HepG2 (cell line): ENCODE measurements around the gene GPR68. TPM values are rescaled to one million over a fixed set of nuclear protein-coding genes. Genes with fewer than 3 reads are reported as not detected.

ENCODE experiments used
- ATAC-seq: fragments of 200-7000 bp; cut with Tn5 transposase; 3 replicates; pipeline ENCODE4 v1.9.1; 2020; ENCODE audit warnings: mild to moderate bottlenecking, moderate library complexity
- BruUV-seq: library from RNA; stranded (reverse); fragments of 400-500 nt; replicated peaks from 2 replicates; lab custom pipeline; 2021; lab: Mats Ljungman, UMichigan
- CTCF ChIA-PET: fragments of 300-600 bp; formaldehyde crosslinking; extraction: SDS; loops from one replicate; lab custom pipeline; 2021; ENCODE audit warnings: low total read pairs, inconsistent platforms, low intra/inter-chr PET ratio; lab: Yijun Ruan, JAX
- POLR2A ChIA-PET: fragments of 350-600 bp; sonication (Branson Sonifier 250); formaldehyde crosslinking; loops from one replicate; lab custom pipeline; 2020; ENCODE audit warnings: antibody characterized with exemption, inconsistent platforms; lab: Yijun Ruan, JAX
- DNase-seq: peaks from one replicate; pipeline ENCODE4 v3.0.0-alpha.2; 2015; ENCODE audit warnings: low spot score
- FAIRE-seq: peaks from 3 replicates; lab custom pipeline; 2011; peaks lifted over from hg19 to GRCh38; lab: Jason Lieb, UNC
- H2AFZ ChIP-seq: one replicate; pipeline ENCODE4 v1.6.1; 2011; ENCODE audit warnings: low read length, inconsistent platforms
- H3K27ac ChIP-seq: fragments of 300-600 bp; 3 replicates; pipeline ENCODE4 v1.8.0; 2011; ENCODE audit warnings: mixed run types, mild to moderate bottlenecking, mixed read lengths, low read length, inconsistent platforms; ENCODE audit not compliant: insufficient read depth; ENCODE audit errors: extremely low read length
- H3K27me3 ChIP-seq, 2 experiments: fragments of 200-600 bp in 1 of 2; 2 replicates in 1 of 2; 3 replicates in 1 of 2; pipeline versions ENCODE4 v1.6.0 to v1.8.0; 2011; ENCODE audit warnings: low read length in 2 of 2, mild to moderate bottlenecking in 2 of 2, moderate library complexity in 2 of 2, inconsistent platforms in 1 of 2; ENCODE audit not compliant: insufficient read depth in 2 of 2, control insufficient read depth in 1 of 2
- H3K36me3 ChIP-seq, 2 experiments: fragments of 200-600 bp in 1 of 2; replicated peaks in 1 of 2; 2 replicates in 1 of 2; 3 replicates in 1 of 2; pipeline versions ENCODE4 v1.5.1 to v1.8.0; 2011; ENCODE audit warnings: low read length in 2 of 2, inconsistent platforms in 1 of 2; ENCODE audit not compliant: insufficient read depth in 2 of 2, control insufficient read depth in 1 of 2
- H3K4me1 ChIP-seq: 2 replicates; pipeline ENCODE4 v1.5.1; 2012; ENCODE audit warnings: low read length, inconsistent platforms; ENCODE audit not compliant: insufficient read depth
- H3K4me2 ChIP-seq: 2 replicates; pipeline ENCODE4 v1.6.0; 2011; ENCODE audit warnings: low read depth, low read length, inconsistent platforms
- H3K4me3 ChIP-seq, 3 experiments: fragments of 200-600 bp in 1 of 3; sonication (generic), shearing (Covaris generic) in 1 of 3; replicated peaks in 1 of 3; 2 replicates each; pipeline ENCODE4 v1.5.1; 2011 to 2016; ENCODE audit warnings: low read length in 3 of 3, inconsistent platforms in 2 of 3, low read depth in 2 of 3, mild to moderate bottlenecking in 2 of 3, control low read depth in 1 of 3, mixed read lengths in 1 of 3; ENCODE audit not compliant: insufficient read depth in 1 of 3
- H3K79me2 ChIP-seq: one replicate; pipeline ENCODE4 v1.6.1; 2011; ENCODE audit warnings: low read length, inconsistent platforms; ENCODE audit not compliant: insufficient read depth
- H3K9ac ChIP-seq: 2 replicates; pipeline ENCODE4 v1.6.0; 2011; ENCODE audit warnings: mild to moderate bottlenecking, low read depth, low read length, inconsistent platforms; ENCODE audit not compliant: insufficient read depth
- H3K9me3 ChIP-seq: 2 replicates; pipeline ENCODE4 v1.5.1; 2012; ENCODE audit warnings: mild to moderate bottlenecking, low read length
- H4K20me1 ChIP-seq: 2 replicates; pipeline ENCODE4 v1.6.0; 2011; ENCODE audit warnings: inconsistent platforms, mild to moderate bottlenecking, low read length, moderate library complexity; ENCODE audit not compliant: insufficient read depth
- CBX2 ChIP-seq, 2 experiments: fragments of 200-600 bp in 1 of 2; sonication (generic); formaldehyde crosslinking in 1 of 2; IDR thresholded peaks; 2 replicates each; pipeline versions ENCODE4 v1.7.0 to v1.8.1; 2018 to 2022; ENCODE audit warnings: low read depth in 2 of 2, low read length in 1 of 2, mild to moderate bottlenecking in 1 of 2, missing genetic modification reagents in 1 of 2
- CENPT ChIP-seq: sonication (generic); formaldehyde crosslinking; IDR thresholded peaks from 2 replicates; pipeline ENCODE4 v1.8.0; 2022; ENCODE audit warnings: low read depth, mild to moderate bottlenecking, moderate library complexity, missing genetic modification reagents
- GATAD2A ChIP-seq: IDR thresholded peaks from 2 replicates; pipeline ENCODE4 v1.6.1; 2016
- HNF4A ChIP-seq: sonication (generic); formaldehyde crosslinking; IDR thresholded peaks from 2 replicates; pipeline ENCODE4 v1.4.0; 2020; ENCODE audit warnings: missing genetic modification reagents
- KAT8 ChIP-seq: IDR thresholded peaks from 2 replicates; pipeline ENCODE4 v1.6.1; 2016; ENCODE audit warnings: missing genetic modification reagents, missing compliant biosample characterization
- KLF6 ChIP-seq: IDR thresholded peaks from 2 replicates; pipeline ENCODE4 v1.8.0; 2016; ENCODE audit warnings: missing biosample characterization, missing genetic modification reagents
- MIER2 ChIP-seq: IDR thresholded peaks from 2 replicates; pipeline ENCODE4 v1.6.1; 2016; ENCODE audit warnings: missing biosample characterization, missing genetic modification reagents
- PAF1 ChIP-seq: IDR thresholded peaks from 2 replicates; pipeline ENCODE4 v1.6.1; 2016; ENCODE audit warnings: missing genetic modification reagents, missing compliant biosample characterization
- SATB2 ChIP-seq: sonication (generic); formaldehyde crosslinking; IDR thresholded peaks from 2 replicates; pipeline ENCODE4 v1.5.0; 2020; ENCODE audit warnings: missing genetic modification reagents
- SPEN ChIP-seq: sonication (generic); formaldehyde crosslinking; IDR thresholded peaks from 2 replicates; pipeline ENCODE4 v1.5.1; 2020; ENCODE audit warnings: low read depth, mild to moderate bottlenecking, missing genetic modification reagents
- UBTF ChIP-seq: sonication (generic); formaldehyde crosslinking; IDR thresholded peaks from 2 replicates; pipeline ENCODE4 v1.4.0; 2020; ENCODE audit warnings: mild to moderate bottlenecking, missing genetic modification reagents
- ZBTB26 ChIP-seq: IDR thresholded peaks from 2 replicates; pipeline ENCODE4 v1.6.1; 2016; ENCODE audit warnings: missing compliant biosample characterization, missing genetic modification reagents, borderline replicate concordance
- ZNF329 ChIP-seq: sonication (generic); formaldehyde crosslinking; IDR thresholded peaks from 2 replicates; pipeline ENCODE4 v1.9.0; 2021; ENCODE audit warnings: low read depth, mild to moderate bottlenecking, missing genetic modification reagents
- ZNF768 ChIP-seq: sonication (generic); formaldehyde crosslinking; IDR thresholded peaks from 2 replicates; pipeline ENCODE4 v1.4.0; 2020; ENCODE audit warnings: missing genetic modification reagents
- WGBS: methylation state at CpG from one replicate; pipeline ENCODE4 v1.1.6; 2017; ENCODE audit warnings: low lambda C conversion rate; 5-methylcytosine and 5-hydroxymethylcytosine counted together
- in situ Hi-C: cut with HindIII; loops from 2 replicates; pipeline ENCODE4 v1.10.0; 2017; ENCODE audit warnings: low pct_unique_long_range_greater_than_20kb; ENCODE audit not compliant: extremely low pct_ligation_motif_present
- intact Hi-C: fragments of 100-400 bp; cut with micrococcal nuclease; formaldehyde crosslinking; loops from one replicate; pipeline ENCODE4 v1.10.0; 2022; ENCODE audit not compliant: unreplicated experiment
- polyA plus RNA-seq, 8 experiments: library from polyadenylated mRNA; depleted of rRNA in 3 of 8; stranded (reverse) in 7 of 8; unstranded in 1 of 8; fragments of >200 nt; fragmentation: Illumina TruSeq in 4 of 8; extraction: Trizol in 4 of 8; gene quantifications; 2 replicates each; pipeline versions ENCODE4 v1.2.1 to v1.2.3, GENCODE V29; 2011 to 2016; ENCODE audit warnings: low read depth in 4 of 8, missing spikeins in 1 of 8, mixed read lengths in 1 of 8; ENCODE audit not compliant: insufficient read depth in 1 of 8
- total RNA-seq, 5 experiments: library from RNA; depleted of rRNA; stranded (reverse); fragments of >200 nt; fragmentation: Illumina TruSeq; extraction: Trizol; gene quantifications; 2 replicates each; pipeline ENCODE4 v1.2.3, GENCODE V29; 2016; ENCODE audit warnings: low read depth in 1 of 5

The GPR68 gene
- total and polyA plus RNA-seq, 2 of the 13 experiments (the other 11 are each of a cell fraction or from before 2014, with no cell fraction given): not detected

GRCh38 chr14:91258011-91258618 is 13.6 kb upstream of the GPR68 start:
- no peak for DNase-seq
- TF ChIP-seq MIER2 (CRISPR knock-in tag): no peak
- TF ChIP-seq ZNF329 (CRISPR knock-in tag): peak; percentile 98
- peak; percentile 35 for TF ChIP-seq HNF4A (CRISPR knock-in tag)
- TF ChIP-seq, all 625 proteins: peak for 2
- ChIA-PET POLR2A (no interaction called here), CTCF (no interaction called here)
- Histone ChIP-seq H2AFZ (no peak overlapping the region), H3K79me2 (no peaks in the 10 kb centered on the region), H3K9me3 (no peaks in the 10 kb centered on the region), H3K9ac (no peak overlapping the region), H4K20me1 (no peaks in the 10 kb centered on the region), H3K4me1 (peaks cover 13% of the 10 kb centered on the region), H3K27me3 (peaks cover 7 to 42% of the 10 kb centered on the region in 2 experiments), H3K4me3 (no peak overlapping the region), H3K27ac (no peak overlapping the region), H3K4me2 (no peak overlapping the region), H3K36me3 (no peaks in the 10 kb centered on the region)
- FAIRE-seq (no peak), ATAC-seq (no peak)
- in situ Hi-C loops (no loop called here), intact Hi-C loops (no loop called here)
- 56% methylated on average over 14 of the region's 16 CpGs for WGBS
- BruUV-seq: no TSS peak

GRCh38 chr14:91257328-91258010 is 13.0 kb upstream of the GPR68 start:
- no peak overlapping the region for H3K27ac ChIP-seq
- H2AFZ ChIP-seq: no peak overlapping the region
- BruUV-seq: no TSS peak
- peaks cover 13% of the 10 kb centered on the region for H3K4me1 ChIP-seq
- 11% methylated on average over 8 of the region's 8 CpGs for WGBS
- H3K9me3 ChIP-seq: no peaks in the 10 kb centered on the region
- H3K27me3 ChIP-seq: peaks cover 11 to 48% of the 10 kb centered on the region in 2 experiments
- in situ Hi-C loops: no loop called here
- CTCF ChIA-PET: no interaction called here
- POLR2A ChIA-PET: no interaction called here
- TF ChIP-seq PAF1 (CRISPR knock-in tag) (no peak), KAT8 (CRISPR knock-in tag) (no peak), ZNF768 (CRISPR knock-in tag) (no peak), GATAD2A (no peak), SATB2 (CRISPR knock-in tag) (no peak), CENPT (CRISPR knock-in tag) (no peak), CBX2 (IDR thresholded peaks at IDR 0.05; ENCODE audit: low read depth, low read length) (no peak), CBX2 (CRISPR knock-in tag; IDR thresholded peaks at IDR 0.05; ENCODE audit: low read depth) (no peak), KLF6 (CRISPR knock-in tag) (no peak), UBTF (CRISPR knock-in tag) (no peak), ZBTB26 (CRISPR knock-in tag) (no peak), SPEN (CRISPR knock-in tag) (no peak)
- TF ChIP-seq, all 625 proteins: peak for 0
- FAIRE-seq (no peak), DNase-seq (no peak), ATAC-seq (no peak)
- H3K9ac ChIP-seq: no peak overlapping the region
- intact Hi-C loops: no loop called here
- H3K36me3 ChIP-seq: no peaks in the 10 kb centered on the region
- H3K4me3 ChIP-seq: no peak overlapping the region
- H4K20me1 ChIP-seq: no peaks in the 10 kb centered on the region
- no peak overlapping the region for H3K4me2 ChIP-seq
- H3K79me2 ChIP-seq: no peaks in the 10 kb centered on the region
